Renal cortical epithelial cell (primary cell): ENCODE results near the gene ATG2B. TPM values are rescaled to one million over a fixed set of nuclear protein-coding genes. Genes with fewer than 3 reads are reported as not detected.

ENCODE experiments used
- DNase-seq: peaks from one replicate; pipeline ENCODE4 v3.0.0-alpha.2; 2011; ENCODE audit warnings: low read depth
- total RNA-seq: library from RNA; depleted of rRNA; stranded (reverse); fragments of >200 nt; gene quantifications from 2 replicates; pipeline ENCODE4 v1.2.3, GENCODE V29; 2014

ATG2B gene
- total RNA-seq, 1 donor from 2014 or later: 27.2 TPM

GRCh38 chr14:96309133-96309895, 53.8 kb downstream of the ATG2B start:
- peak; percentile 100 for DNase-seq

GRCh38 chr14:96307434-96307833, 55.7 kb downstream of the ATG2B start:
- DNase-seq: peak; percentile 48

DNA sequence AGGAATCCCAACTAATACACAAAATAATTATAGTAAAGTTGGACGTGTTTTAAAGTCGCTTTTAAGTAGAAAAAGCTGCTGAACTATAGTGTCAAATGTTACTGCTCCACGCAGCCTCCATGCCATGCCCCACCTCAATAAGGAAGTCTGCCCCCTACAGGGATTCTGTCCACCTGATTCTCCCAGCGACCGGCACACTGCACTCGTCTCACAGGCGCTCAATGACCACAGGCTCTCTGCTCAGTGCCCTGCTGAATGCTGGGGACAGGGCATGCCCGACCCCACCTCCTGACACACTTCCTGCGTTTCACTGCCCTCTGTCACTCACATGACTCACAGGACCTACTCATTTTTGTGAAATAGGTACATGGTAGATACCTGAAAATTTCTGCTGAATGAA, 58.2 kb downstream of the ATG2B start:
- peak; percentile 32 for DNase-seq

DNA sequence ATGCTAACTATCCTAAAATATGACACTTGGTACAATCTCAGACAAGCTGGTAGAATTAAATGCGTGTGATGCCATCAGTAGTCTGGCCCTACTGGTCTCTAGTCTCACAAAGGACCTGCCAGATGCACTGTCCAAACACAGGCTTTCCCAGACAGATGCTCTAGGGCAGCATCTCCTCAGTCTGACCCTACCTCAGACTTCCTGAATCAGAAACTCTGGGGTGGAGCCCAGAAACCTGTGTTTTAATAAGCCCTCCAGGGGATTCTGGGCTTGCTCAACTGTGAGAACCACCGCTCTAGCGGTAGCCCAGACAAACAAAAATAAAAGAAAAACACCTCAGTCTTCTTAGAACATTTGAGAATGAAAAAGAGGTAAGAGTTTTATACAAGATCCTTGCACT, 59.2 kb downstream of the ATG2B start:
- DNase-seq: peak; percentile 73

GRCh38 chr14:96299441-96299840, 63.7 kb downstream of the ATG2B start:
- no peak for DNase-seq

DNA sequence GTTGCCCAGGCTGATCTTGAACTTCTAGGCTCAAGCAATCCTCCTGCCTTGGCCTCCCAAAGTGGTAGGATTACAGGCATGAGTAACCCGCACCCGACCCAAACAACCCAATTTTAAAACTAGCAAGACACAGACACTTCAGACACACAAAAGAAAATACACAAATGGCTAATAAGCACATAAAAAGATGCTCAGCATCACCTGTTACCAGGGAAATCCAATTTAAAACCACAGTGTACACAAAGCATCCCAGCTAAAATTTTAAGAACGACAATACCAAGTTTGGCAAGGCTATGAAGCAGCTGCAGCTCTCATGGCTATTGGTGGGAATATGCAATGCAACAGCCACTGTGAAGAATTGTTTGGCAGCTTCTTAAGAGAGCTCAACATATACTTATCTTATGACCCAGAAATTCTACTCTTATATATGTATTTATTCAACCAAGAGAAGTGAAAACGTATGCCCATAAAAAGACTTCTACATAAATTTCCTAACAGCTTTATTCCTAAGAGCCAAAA, 65.1 kb downstream of the ATG2B start:
- no peak for DNase-seq

DNA sequence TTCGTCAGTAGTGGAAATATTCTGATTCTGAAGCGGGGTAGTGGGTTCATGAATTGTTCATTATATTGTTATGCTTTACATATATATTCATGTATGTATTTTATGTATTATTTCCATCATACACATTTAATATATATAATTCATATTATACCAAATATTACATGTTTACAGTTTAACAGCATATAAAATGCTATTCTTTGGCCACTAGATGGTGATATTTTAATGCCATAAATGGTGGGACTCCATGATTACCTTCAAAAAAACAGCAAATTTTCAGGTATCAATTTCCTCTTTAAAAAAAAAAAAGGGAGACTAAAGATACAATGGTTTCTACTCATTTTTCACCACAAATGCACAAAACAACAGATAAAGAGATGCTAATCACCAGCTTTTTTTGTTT, 66.1 kb downstream of the ATG2B start:
- DNase-seq: peak; percentile 53

- DNase-seq: no peak
Observed at GRCh38 chr14:96294246-96294645, 68.9 kb downstream of the ATG2B start.

DNA sequence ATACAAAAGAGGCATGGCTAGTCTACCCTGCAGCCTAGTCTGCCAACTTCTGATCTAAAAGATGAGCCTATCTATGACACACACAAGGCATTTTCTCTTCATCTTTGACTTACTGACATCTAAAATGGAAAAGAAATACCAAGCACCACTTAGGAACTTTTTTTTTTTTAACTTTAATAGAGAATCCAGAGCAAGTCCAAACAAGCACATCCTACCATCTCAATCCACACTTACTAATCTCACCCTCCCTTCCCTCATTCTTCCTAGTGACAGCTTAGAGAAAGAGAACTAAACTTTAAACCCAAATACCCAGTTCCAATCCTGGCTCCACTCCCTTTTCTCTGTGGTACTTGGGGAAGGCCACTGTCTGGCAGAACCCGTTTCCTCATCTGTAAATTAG, 75.3 kb downstream of the ATG2B start:
- no peak for DNase-seq

GRCh38 chr14:96286251-96286650, 76.9 kb downstream of the ATG2B start:
- no peak for DNase-seq

DNA sequence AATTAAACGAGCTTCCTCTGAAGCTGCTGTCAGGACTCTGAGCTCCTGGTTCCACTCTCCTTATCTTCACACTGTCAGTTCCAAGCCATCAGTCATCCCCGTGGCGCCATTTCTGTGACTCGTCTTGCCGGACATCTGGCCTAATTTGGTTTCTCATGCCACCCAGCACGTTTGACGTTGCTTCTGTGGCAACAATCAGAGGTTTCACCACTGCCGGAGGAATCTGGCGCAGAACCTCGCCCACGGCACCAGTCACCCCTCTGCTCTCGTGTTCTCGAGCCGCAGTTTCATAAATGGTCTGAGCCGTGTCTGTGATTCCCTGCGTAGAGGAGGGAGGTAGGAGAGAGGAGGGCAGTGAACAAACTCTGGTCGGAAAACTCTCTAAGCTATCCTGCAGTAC, 77.5 kb downstream of the ATG2B start:
- DNase-seq: no peak

- DNase-seq: no peak
Observed at GRCh38 chr14:96284430-96284829, 78.7 kb downstream of the ATG2B start.

DNA sequence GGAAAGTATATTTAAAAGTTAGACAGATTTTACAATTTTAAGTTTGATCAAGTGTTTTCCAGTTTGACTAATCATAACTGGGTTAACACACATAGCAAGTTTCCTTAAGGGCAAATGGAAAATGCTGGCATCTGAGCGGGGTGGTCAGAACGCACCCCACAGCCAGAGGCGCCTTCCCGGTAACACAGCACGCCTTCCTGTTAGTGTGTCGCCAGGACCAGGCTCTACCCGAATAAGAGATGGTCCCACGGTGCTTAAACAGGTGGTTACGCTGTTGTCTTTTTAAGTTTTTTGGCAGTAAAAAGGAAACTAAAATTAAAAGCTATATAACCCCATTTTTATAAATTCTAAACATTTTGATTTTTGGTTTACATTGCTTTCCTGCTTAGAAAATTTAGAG, 79.1 kb downstream of the ATG2B start:
- DNase-seq: no peak

GRCh38 chr14:96281486-96281885, 81.7 kb downstream of the ATG2B start:
- no peak for DNase-seq

GRCh38 chr14:96280104-96280503, 83.0 kb downstream of the ATG2B start:
- no peak for DNase-seq

DNA sequence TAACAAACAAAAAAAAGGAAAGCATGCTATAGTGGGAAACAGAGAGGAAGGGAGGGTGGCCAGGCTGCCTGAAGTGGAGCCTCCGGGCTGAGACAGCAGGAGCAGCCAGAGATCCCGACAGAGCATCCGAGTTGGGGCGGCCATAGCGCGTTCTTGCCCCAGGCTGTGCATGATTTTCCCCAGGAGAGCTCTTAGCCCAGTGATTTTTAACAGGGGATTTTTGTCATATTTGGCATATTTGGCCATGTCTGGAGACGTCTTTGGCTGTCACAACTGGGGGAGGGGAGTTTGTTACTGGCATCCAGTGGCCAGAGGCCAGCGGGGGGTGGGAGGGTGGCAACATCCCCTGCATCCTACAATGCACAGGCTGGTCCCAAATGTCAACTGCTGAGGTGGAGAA, 83.6 kb downstream of the ATG2B start:
- DNase-seq: no peak

- no peak for DNase-seq
Observed at GRCh38 chr14:96277890-96278289, 85.3 kb downstream of the ATG2B start.

GRCh38 chr14:96275177-96276112, 87.7 kb downstream of the ATG2B start:
- DNase-seq: peak; percentile 52

DNA sequence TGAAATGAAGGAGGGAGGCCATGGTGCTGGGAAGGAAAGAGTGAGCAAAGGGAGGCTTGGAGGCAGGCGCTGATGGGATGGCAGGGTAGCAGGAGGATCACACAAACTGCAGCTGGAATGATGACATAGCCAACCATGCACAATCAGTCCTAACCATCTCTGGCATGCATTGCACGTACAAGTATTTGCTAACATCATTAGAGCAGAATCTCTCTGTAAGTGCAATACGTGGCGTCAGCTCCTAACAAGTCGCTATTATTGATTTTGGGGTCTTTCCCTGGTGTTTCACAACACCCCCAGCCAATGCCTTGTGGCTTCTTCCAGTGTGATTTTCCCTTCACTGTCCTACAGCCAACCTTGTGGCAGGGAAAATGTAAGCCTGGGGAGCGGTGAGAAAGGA, 88.6 kb downstream of the ATG2B start:
- no peak for DNase-seq

- no peak for DNase-seq
Observed at GRCh38 chr14:96274122-96274521, 89.0 kb downstream of the ATG2B start.

DNA sequence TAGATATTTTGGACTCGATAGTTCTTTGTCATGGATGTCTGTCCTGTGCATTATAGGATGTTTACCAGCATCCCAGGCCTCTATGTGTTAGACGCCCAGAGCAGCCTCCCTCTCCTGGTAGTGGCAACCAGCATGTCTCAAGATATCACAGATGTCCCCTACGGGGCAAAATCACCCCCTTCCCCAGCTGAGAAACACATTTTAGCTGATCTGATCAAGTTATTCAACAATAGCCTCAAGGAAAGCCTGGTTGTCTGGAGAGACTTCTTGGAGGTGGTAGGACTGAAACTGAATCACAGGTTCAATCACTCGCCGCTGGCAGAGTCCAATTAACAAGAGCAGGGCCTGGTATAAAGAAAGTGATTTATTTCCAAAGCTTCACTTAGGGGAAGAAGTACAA, 89.5 kb downstream of the ATG2B start:
- no peak for DNase-seq

DNA sequence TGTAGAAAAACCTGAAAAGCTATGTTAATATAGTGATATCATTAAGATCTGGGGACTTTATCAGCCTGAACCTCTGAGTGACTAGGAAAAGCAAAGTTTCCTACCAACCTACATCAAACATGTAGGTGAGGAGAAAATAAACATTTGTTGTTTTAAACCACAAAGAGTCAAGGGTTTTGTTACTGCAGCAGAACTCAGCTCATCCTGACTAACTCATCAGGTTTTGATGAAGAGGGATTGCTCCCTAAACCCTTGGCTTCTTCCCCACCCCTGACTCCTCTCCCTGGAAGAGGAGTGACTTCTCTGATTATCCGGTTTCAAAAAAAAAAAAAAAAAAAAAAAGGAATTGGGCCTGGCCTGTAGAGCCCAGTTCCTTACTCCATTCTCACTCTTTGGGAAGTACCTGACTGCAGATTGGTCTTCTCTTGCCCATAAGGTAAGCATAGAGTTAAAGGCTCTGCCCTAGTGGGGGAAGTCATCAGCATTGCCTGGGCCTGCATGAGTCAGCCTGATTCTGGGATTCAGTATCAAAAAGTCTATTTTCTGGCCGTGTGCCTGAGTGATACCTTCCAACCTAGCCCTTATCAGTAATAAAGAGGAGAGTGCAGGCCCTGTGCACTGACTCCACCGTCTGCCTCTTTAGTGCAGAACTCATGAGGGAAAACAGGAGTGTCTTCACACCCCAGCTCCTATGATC, 90.2 kb downstream of the ATG2B start:
- DNase-seq: peak; percentile 34
